HEK293T (cell line): Measurements from ENCODE around the gene NELFB.

Experiments used
- ARNT ChIP-seq: fragments of 450-650 bp; IDR thresholded peaks from 2 replicates; pipeline ENCODE4 v1.6.1; 2017; ENCODE audit warnings: mild to moderate bottlenecking
- BHLHE40 ChIP-seq: fragments of 450-650 bp; IDR thresholded peaks from 2 replicates; pipeline ENCODE4 v1.6.1; 2016; ENCODE audit warnings: mild to moderate bottlenecking, moderate library complexity, borderline replicate concordance
- ELF4 ChIP-seq: fragments of 450-650 bp; IDR thresholded peaks from 2 replicates; pipeline ENCODE4 v1.6.1; 2017; ENCODE audit warnings: antibody characterized with exemption
- FOXK2 ChIP-seq: fragments of 450-650 bp; IDR thresholded peaks from 2 replicates; pipeline ENCODE4 v1.6.1; 2016; ENCODE audit warnings: mild to moderate bottlenecking
- FOXM1 ChIP-seq: fragments of 450-650 bp; IDR thresholded peaks from 2 replicates; pipeline ENCODE4 v1.6.1; 2017; ENCODE audit warnings: mild to moderate bottlenecking, borderline replicate concordance
- LEF1 ChIP-seq: fragments of 450-650 bp; IDR thresholded peaks from 2 replicates; pipeline ENCODE4 v1.6.1; 2017; ENCODE audit warnings: mild to moderate bottlenecking, borderline replicate concordance
- NFRKB ChIP-seq: fragments of 450-650 bp; IDR thresholded peaks from 2 replicates; pipeline ENCODE4 v1.6.1; 2016; ENCODE audit warnings: mild to moderate bottlenecking, moderate library complexity
- PKNOX1 ChIP-seq: fragments of 450-650 bp; IDR thresholded peaks from 2 replicates; pipeline ENCODE4 v1.6.1; 2016
- SP1 ChIP-seq: fragments of 450-650 bp; IDR thresholded peaks from 2 replicates; pipeline ENCODE4 v1.6.1; 2017
- SUZ12 ChIP-seq: fragments of 450-650 bp; IDR thresholded peaks from 2 replicates; pipeline ENCODE4 v1.6.1; 2016; ENCODE audit warnings: mild to moderate bottlenecking
- TARDBP ChIP-seq: fragments of 450-650 bp; IDR thresholded peaks from 2 replicates; pipeline ENCODE4 v1.6.1; 2016
- ZNF384 ChIP-seq: fragments of 450-650 bp; IDR thresholded peaks from 2 replicates; pipeline ENCODE4 v1.6.1; 2016

DNA sequence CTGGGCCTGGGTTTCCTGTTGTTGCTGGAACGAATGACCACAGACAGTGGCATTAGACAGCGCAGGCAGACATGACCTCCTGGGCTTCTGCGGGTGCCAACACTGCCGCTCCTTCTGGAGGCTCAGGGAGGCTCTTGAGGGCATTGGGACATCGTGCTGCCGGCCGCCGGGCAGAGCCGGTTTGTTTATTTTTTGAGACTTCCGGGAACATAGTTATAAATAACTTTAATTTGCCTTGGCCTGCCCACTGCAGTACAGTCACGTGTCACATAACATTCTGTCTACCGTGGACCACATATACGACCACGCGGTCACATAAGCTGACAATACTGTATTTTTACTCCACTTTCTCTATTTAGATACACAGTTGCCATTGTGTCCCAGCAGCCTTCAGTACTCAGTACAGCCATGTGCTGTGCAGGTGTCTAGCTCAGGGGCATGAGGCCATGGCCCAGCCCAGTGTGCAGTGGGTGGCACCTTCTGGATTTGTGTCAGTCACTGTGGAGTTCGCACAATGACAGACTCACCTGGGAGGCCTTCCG is 14.2 kb downstream of the NELFB start:
- no peak for TF ChIP-seq ZNF384
- no peak for TF ChIP-seq SP1
- no peak for TF ChIP-seq TARDBP
- no peak for TF ChIP-seq FOXK2
- TF ChIP-seq ARNT: no peak
- no peak for TF ChIP-seq ELF4
- TF ChIP-seq NFRKB: no peak
- TF ChIP-seq BHLHE40: no peak
- no peak for TF ChIP-seq LEF1
- TF ChIP-seq SUZ12: no peak
- TF ChIP-seq PKNOX1: no peak
- TF ChIP-seq FOXM1: no peak
